Karpas-422 (cell line): ENCODE results near the gene TMEM240. TPM values are rescaled to one million over a fixed set of nuclear protein-coding genes. Genes with fewer than 3 reads are reported as not detected.
A peak's percentile ranks its signal among the peaks of the same experiment; 100 is the strongest.
"Not testable (repeated sequence)": the region's sequence is repeated elsewhere in the genome, so short reads cannot be mapped to it uniquely, and the experiment has no call there.

Experiments
- DNase-seq: peaks from one replicate; pipeline ENCODE4 v3.0.0-alpha.2; 2015
- H2AFZ ChIP-seq: fragments of 200-600 bp; sonication (generic); 2 replicates; pipeline ENCODE4 v1.6.1; 2014; ENCODE audit warnings: antibody characterized with exemption, low read length, mixed read lengths
- H3K27ac ChIP-seq: fragments of 200-600 bp; sonication (generic); 2 replicates; pipeline ENCODE4 v1.5.1; 2014; ENCODE audit warnings: mild to moderate bottlenecking, low read length, moderate library complexity
- H3K27me3 ChIP-seq: fragments of 200-600 bp; sonication (generic); 2 replicates; pipeline ENCODE4 v1.6.1; 2014; ENCODE audit warnings: low read length, mixed read lengths
- H3K36me3 ChIP-seq: fragments of 200-600 bp; sonication (generic); 2 replicates; pipeline ENCODE4 v1.6.1; 2014; ENCODE audit warnings: low read length, mixed read lengths; ENCODE audit not compliant: insufficient read depth
- H3K4me1 ChIP-seq: fragments of 200-600 bp; sonication (generic); 2 replicates; pipeline ENCODE4 v1.6.1; 2014; ENCODE audit warnings: mild to moderate bottlenecking, low read length, mixed read lengths
- H3K4me2 ChIP-seq: fragments of 200-600 bp; sonication (generic); 2 replicates; pipeline ENCODE4 v1.6.1; 2014; ENCODE audit warnings: low read length, low read depth, mild to moderate bottlenecking; ENCODE audit not compliant: poor library complexity, severe bottlenecking
- H3K4me3 ChIP-seq: fragments of 200-600 bp; sonication (generic); 2 replicates; pipeline ENCODE4 v1.5.1; 2014; ENCODE audit warnings: mild to moderate bottlenecking, antibody characterized with exemption, low read length, mixed read lengths
- H3K79me2 ChIP-seq: fragments of 200-600 bp; sonication (generic); 2 replicates; pipeline ENCODE4 v1.6.1; 2014; ENCODE audit warnings: mild to moderate bottlenecking, low read length, mixed read lengths
- H3K9ac ChIP-seq: fragments of 200-600 bp; sonication (generic); 2 replicates; pipeline ENCODE4 v1.6.0; 2014; ENCODE audit warnings: low read length
- H3K9me2 ChIP-seq: fragments of 200-600 bp; sonication (generic), shearing (Covaris generic); replicated peaks from 2 replicates; pipeline ENCODE4 v1.6.0; 2014; ENCODE audit warnings: mild to moderate bottlenecking, low read length, moderate library complexity; ENCODE audit not compliant: insufficient read depth
- H3K9me3 ChIP-seq: fragments of 300-700, 200-600 bp; sonication (generic); 2 replicates; pipeline ENCODE4 v1.6.1; 2014; ENCODE audit warnings: low read length, mixed read lengths
- H4K20me1 ChIP-seq: fragments of 200-600 bp; sonication (generic); 2 replicates; pipeline ENCODE4 v1.6.1; 2014; ENCODE audit warnings: mild to moderate bottlenecking, antibody characterized with exemption, low read length, low read depth; ENCODE audit not compliant: insufficient read depth
- total RNA-seq: library from RNA; depleted of rRNA; stranded (reverse); fragments of >200 nt; shearing (Covaris generic); gene quantifications from 2 replicates; pipeline ENCODE4 v1.2.3, GENCODE V29; 2014; ENCODE audit warnings: low replicate concordance

The TMEM240 gene
- total RNA-seq, 1 experiment from 2014 or later, result not detected

DNA sequence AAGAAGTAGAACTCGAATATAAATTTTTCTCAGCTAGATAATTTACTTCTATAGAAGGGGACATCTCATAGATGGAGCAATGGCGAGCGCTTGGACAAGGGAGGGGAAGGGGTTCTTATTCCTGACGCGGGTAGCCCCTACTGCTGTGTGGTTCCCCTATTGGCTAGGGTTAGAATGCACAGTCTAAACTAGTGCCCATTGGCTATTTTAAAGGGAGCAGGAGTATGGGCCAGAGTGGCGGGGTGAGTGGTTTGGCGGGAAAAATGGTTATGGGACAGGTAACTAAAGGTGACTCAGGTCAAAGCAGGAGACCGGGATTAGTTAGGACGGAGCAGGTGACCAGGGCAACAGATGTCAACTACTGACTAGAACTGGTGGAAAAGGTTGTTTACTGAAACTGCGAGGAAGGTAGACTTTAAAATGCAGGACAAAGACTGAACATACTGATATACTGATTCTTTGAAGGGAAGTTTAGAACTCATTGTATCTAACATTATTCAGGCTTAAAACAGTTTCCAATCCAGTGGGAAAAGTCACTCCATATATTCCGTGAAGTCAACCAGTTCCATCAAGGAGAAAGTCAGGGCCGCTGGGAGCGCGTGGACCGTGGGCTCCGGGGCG is 29.4 kb downstream of the TMEM240 start:
- H3K9me2 ChIP-seq, result no peaks in the 10 kb centered on the region
- H3K9me3 ChIP-seq, result no peaks in the 10 kb centered on the region; the same call in 1 of the 2 replicates
- no peaks in the 10 kb centered on the region for H3K27me3 ChIP-seq
- H4K20me1 ChIP-seq, result 0 out of 2 replicates have a peak, but pooled peaks cover 3% of the 10 kb centered on the region
- H3K27ac ChIP-seq, result peak overlapping the region; percentile 80
- peak overlapping the region; percentile 98 for H3K4me2 ChIP-seq
- peak; percentile 80 for DNase-seq
- H3K4me1 ChIP-seq, result peaks cover 14% of the 10 kb centered on the region
- peak overlapping the region; percentile 38; the same call in 1 of the 2 replicates for H2AFZ ChIP-seq
- peak overlapping the region; percentile 93 for H3K9ac ChIP-seq
- H3K36me3 ChIP-seq, result peaks cover 11% of the 10 kb centered on the region
- H3K4me3 ChIP-seq, result peak overlapping the region; percentile 89
- peaks cover 25% of the 10 kb centered on the region for H3K79me2 ChIP-seq

- H3K4me3 ChIP-seq, H3K9me2 ChIP-seq, DNase-seq, H3K9me3 ChIP-seq, H2AFZ ChIP-seq, H4K20me1 ChIP-seq, H3K9ac ChIP-seq, H3K27ac ChIP-seq, H3K27me3 ChIP-seq, H3K4me2 ChIP-seq: not testable (repeated sequence)
- H3K79me2 ChIP-seq, result peaks cover 13% of the 10 kb centered on the region
- H3K36me3 ChIP-seq, result peaks cover 11% of the 10 kb centered on the region
- H3K4me1 ChIP-seq, result peaks cover 22% of the 10 kb centered on the region
These were observed 31.0 kb downstream of the TMEM240 start for GRCh38 chr1:1509465-1509850.

DNA sequence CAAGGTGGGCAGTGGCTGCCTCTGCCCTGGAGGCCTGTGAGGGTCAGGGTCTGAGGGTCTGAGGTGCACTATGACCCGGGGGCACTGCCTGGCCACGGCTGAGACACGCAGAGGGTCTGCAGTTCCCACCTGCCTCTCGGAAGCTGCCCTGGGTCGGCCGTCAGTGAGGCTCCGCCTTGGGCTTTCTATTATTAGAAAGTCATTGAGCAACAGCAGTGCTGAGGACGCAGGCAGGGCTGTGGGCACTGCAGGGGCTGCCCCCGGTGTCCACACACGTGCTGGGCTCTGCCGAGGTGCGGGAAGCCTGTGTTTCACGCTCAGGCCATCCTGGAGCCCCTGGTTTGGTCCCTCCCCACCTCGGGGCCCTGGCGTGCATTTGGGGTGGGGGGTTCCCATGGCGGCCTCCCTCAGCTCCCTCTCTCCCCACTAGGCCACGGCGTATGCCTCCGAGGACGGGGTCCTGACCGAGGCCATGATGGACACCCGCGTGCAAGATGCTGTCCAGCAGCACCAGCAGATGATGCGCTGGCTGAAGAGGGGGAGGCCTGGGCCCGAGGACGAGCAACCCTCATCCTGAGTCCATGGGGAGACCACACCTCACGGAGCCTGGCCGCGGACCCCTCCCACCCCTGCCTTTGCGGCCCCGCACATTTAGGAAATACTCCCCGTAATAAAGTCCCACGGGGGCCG is 31.5 kb downstream of the TMEM240 start:
- Histone ChIP-seq H3K36me3 (peaks cover 11% of the 10 kb centered on the region), H3K79me2 (peaks cover 13% of the 10 kb centered on the region), H3K4me1 (peaks cover 23% of the 10 kb centered on the region)
- H3K9me3 ChIP-seq, H4K20me1 ChIP-seq, H3K9me2 ChIP-seq, H3K4me2 ChIP-seq, H3K27me3 ChIP-seq, DNase-seq, H3K27ac ChIP-seq, H3K4me3 ChIP-seq, H2AFZ ChIP-seq, H3K9ac ChIP-seq: not testable (repeated sequence)

GRCh38 chr1:1507305-1507704 is 33.1 kb downstream of the TMEM240 start:
- Histone ChIP-seq H3K4me1 (peaks cover 17% of the 10 kb centered on the region), H3K9me3 (no peaks in the 10 kb centered on the region; the same call in 1 of the 2 replicates), H3K9ac (no peak overlapping the region), H3K79me2 (peaks cover 3% of the 10 kb centered on the region; the same call in 1 of the 2 replicates), H3K9me2 (no peaks in the 10 kb centered on the region), H4K20me1 (no peaks in the 10 kb centered on the region), H3K36me3 (peaks cover 11% of the 10 kb centered on the region), H3K27me3 (no peaks in the 10 kb centered on the region), H3K4me3 (no peak overlapping the region), H2AFZ (no peak overlapping the region), H3K27ac (no peak overlapping the region), H3K4me2 (no peak overlapping the region)
- no peak for DNase-seq

DNA sequence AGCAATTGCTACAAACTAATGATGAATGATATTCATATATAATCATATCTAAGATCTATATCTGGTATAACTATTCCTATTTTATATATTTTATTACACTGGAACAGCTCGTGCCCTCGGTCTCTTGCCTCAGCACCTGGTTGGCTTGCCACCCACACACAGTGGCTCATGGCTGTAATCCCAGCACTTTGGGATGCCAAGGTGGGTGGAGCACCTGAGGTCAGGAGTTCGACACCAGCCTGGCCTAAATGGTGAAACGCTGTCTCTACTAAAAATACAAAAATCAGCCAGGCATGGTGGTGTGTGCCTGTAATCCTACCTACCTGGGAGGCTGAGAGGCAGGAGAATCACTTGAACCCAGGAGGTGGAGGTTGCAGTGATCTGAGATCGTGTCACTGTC is 34.6 kb downstream of the TMEM240 start:
- not testable (repeated sequence) for H3K79me2 ChIP-seq, H3K9me2 ChIP-seq, H3K9me3 ChIP-seq, H3K4me3 ChIP-seq, H2AFZ ChIP-seq, H4K20me1 ChIP-seq, H3K27ac ChIP-seq, H3K27me3 ChIP-seq, DNase-seq
- Histone ChIP-seq H3K4me1 (peaks cover 12% of the 10 kb centered on the region), H3K36me3 (peaks cover 11% of the 10 kb centered on the region), H3K4me2 (peak overlapping the region; percentile 60), H3K9ac (0 out of 2 replicates have a peak overlapping the region, but pooled peaks have one; percentile 16)

GRCh38 chr1:1505366-1505798 is 35.0 kb downstream of the TMEM240 start:
- not testable (repeated sequence) for H4K20me1 ChIP-seq, H3K4me1 ChIP-seq, H3K27me3 ChIP-seq, H2AFZ ChIP-seq, H3K9me2 ChIP-seq, H3K9me3 ChIP-seq, H3K79me2 ChIP-seq
- peaks cover 11% of the 10 kb centered on the region for H3K36me3 ChIP-seq
- H3K4me3 ChIP-seq, result peak overlapping the region; percentile 39; the same call in 1 of the 2 replicates
- peak overlapping the region; percentile 56 for H3K27ac ChIP-seq
- peak overlapping the region; percentile 53; the same call in 1 of the 2 replicates for H3K9ac ChIP-seq
- H3K4me2 ChIP-seq, result peak overlapping the region; percentile 60
- peak; percentile 63 for DNase-seq

- H3K27ac ChIP-seq, result peak overlapping the region; percentile 56
- not testable (repeated sequence) for H3K79me2 ChIP-seq, H3K27me3 ChIP-seq, H4K20me1 ChIP-seq, H3K9me2 ChIP-seq, H3K4me1 ChIP-seq, H3K9me3 ChIP-seq
- DNase-seq, result peak; percentile 89
- peak overlapping the region; percentile 39; the same call in 1 of the 2 replicates for H3K4me3 ChIP-seq
- H3K4me2 ChIP-seq, result peak overlapping the region; percentile 60
- H3K36me3 ChIP-seq, result peaks cover 11% of the 10 kb centered on the region
- peak overlapping the region; percentile 42; the same call in 1 of the 2 replicates for H2AFZ ChIP-seq
- H3K9ac ChIP-seq, result peak overlapping the region; percentile 53
These were observed 35.6 kb downstream of the TMEM240 start for GRCh38 chr1:1504777-1505365.

- not testable (repeated sequence) for H3K27ac ChIP-seq, H2AFZ ChIP-seq, H3K9ac ChIP-seq, H3K4me3 ChIP-seq, H4K20me1 ChIP-seq, H3K9me3 ChIP-seq, H3K79me2 ChIP-seq, H3K9me2 ChIP-seq, H3K4me2 ChIP-seq, H3K27me3 ChIP-seq, DNase-seq, H3K4me1 ChIP-seq
- peaks cover 22% of the 10 kb centered on the region for H3K36me3 ChIP-seq
These were observed 44.9 kb downstream of the TMEM240 start for GRCh38 chr1:1495461-1495975.
